Stimulated activated CD4-positive, alpha-beta T cell treated with anti-CD3 and anti-CD28 coated beads, TNF-alpha, amount 100 ng/mL, for 4 hours (primary cell): ENCODE measurements around the gene CD101.
"Not testable (repeated sequence)": the region's sequence is repeated elsewhere in the genome, so short reads cannot be mapped to it uniquely, and the experiment has no call there.

Experiments
- DNase-seq, 3 experiments: peaks; one replicate each; pipeline ENCODE4 v3.0.0-alpha.2; 2020; ENCODE audit warnings: low read depth in 3 of 3

Gene CD101

DNA sequence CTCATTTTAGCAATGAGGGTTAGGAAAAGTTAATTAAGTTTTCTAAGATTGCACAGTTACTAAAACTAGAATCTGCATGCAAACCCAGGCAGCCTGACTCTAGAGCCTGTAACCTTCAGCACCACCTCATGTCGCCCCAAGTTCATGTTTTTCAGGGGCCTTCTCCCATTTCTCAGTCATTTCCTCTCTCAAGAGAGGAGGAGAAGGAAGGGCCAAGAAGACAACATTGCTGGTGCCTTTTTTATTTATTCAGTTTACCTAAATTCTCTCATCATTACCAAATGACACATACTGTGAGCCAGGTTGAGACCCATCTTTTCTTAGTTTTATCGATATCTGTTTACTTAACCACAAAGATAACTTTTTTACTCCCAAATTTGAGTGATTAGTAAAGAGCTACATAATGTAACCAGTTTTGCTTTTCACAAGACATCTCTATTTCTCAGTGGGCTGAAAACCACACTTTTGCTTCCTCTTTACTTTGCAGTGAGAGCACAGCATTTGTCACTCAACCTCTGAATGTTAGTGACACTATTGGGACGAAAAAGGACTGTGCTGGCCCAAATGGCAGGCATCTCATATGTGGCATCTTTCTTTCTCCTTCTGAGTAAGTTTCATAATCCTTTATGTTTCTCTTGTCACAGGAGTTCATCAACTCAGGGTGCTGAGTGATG lies at the start of gene CD101:
TSS of gene CD101 (plus strand) at position 507 of the 674 bp plus-strand sequence. CDS start at position 565, 58 bp downstream.
- DNase-seq: no peak

- no peak for DNase-seq
These were observed 48.8 kb upstream of the CD101 start for GRCh38 chr1:116952738-116953275.

- DNase-seq: no peak
These were observed 47.1 kb upstream of the CD101 start for GRCh38 chr1:116954440-116954839.

GRCh38 chr1:116956378-116956777 lies 45.2 kb upstream of the CD101 start:
- DNase-seq: no peak

DNA sequence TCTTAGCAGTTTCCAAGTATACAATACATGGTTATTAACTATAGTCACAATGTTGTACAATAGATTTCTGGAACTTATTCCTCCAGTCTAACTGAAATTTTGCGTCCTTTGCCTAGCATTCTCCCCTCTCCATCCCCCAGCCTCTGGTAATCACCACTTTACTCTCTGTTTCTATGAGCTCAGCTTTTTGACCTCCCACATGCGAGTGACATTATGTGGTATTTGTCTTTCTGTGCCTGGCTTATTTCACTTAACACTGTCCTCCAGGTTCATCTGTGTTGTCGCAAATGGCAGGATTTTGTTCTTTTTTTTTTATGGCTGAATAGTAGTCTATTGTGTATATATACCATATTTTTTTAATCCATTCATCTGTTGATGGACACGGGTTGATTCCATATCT lies 43.9 kb upstream of the CD101 start:
- DNase-seq: no peak

- no peak for DNase-seq
These were observed 43.5 kb upstream of the CD101 start for GRCh38 chr1:116958110-116958509.

DNA sequence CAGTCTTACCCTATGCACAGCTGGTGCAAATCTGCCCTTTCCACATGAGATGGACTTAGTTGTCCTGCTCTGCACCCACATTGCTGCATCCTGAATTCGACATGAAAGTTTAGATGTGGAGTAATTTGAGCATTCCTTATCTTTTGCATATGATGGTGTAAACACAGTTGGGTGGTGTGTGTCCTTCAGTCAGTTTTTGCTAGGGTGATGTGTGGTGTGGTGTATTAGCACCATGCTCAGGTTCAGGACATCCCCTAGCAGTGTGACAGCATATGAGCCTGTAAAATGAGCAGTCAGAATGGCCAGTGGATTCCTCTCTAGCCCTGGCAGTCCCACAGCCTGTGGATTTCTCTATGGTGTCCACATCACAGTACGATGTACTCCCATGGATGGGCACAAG lies 42.6 kb upstream of the CD101 start:
- DNase-seq: no peak

DNA sequence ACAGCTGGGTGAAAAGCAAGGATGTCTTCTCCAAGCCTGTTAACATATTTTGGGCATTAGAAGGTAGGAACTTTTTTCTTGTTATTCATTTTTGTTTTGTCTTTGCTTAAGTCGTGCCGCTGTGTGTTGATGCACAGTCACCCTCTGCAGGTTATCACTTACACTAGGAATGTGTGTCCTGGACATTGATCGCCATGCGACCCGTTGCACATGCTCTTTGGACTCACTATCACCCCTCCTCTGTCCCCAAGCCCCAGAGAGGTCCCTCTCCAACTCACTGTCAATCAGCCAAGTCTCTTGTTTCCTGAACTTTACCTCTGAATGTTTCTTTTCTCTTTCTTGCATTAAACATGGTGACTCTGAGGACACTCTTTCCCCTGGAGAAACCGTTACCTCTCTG lies 40.0 kb upstream of the CD101 start:
- DNase-seq: no peak

GRCh38 chr1:116962987-116963639 lies 38.4 kb upstream of the CD101 start:
- no peak for DNase-seq

DNA sequence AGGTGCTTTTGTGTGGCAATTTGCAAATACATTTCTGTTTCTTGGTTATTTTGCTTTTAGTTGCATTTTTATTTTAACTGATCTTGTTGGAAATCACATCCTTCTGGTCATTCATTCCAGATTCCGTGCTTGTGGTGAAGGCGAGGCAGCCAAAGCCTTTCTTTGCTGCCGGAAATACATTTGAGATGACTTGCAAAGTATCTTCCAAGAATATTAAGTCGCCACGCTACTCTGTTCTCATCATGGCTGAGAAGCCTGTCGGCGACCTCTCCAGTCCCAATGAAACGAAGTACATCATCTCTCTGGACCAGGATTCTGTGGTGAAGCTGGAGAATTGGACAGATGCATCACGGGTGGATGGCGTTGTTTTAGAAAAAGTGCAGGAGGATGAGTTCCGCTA lies 34.8 kb upstream of the CD101 start:
- DNase-seq: no peak

DNA sequence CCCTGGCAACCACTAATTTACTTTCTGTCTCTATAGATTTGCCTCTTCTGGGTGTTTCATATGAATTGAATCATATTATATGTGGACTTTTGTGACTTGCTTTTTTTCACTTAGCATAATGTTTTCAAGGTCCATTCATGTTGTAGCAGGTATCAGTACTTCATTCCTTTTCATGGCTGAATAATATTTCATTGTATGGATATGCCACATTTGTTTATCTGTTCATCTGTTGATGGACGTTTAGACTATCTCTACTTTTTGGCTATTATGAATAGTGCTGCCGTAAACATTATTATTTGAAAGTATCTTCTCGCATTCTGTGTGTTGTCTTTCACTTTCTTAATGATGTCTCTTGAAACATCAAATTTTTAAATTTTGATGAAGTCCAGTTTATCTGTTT lies 32.8 kb upstream of the CD101 start:
- DNase-seq: no peak

- no peak for DNase-seq
These were observed 30.2 kb upstream of the CD101 start for GRCh38 chr1:116971258-116971860.

- DNase-seq: no peak
These were observed 29.4 kb upstream of the CD101 start for GRCh38 chr1:116971965-116972673.

DNA sequence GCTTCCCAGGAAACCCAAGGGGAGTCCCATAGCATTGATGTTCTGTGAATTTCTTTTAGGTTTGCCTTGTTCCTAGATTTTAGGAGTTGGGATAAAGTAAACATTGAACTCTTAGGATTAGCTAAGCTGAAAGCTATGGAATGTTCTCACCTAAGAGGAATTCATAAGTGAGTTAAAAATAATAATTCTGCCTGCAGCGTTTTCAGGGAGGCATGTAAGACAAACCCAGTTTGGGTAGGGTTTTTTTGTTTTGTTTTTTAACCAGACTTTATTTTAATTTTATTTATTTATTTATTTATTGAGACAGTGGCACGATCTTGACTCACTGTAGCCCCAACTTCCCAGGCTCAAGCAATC lies 28.9 kb upstream of the CD101 start:
- no peak for DNase-seq

GRCh38 chr1:116980309-116980708 lies 21.3 kb upstream of the CD101 start:
- DNase-seq: not testable (repeated sequence)

GRCh38 chr1:116981521-116982037 lies 20.0 kb upstream of the CD101 start:
- DNase-seq: no peak

- no peak for DNase-seq
These were observed 19.1 kb upstream of the CD101 start for GRCh38 chr1:116982319-116983004.

DNA sequence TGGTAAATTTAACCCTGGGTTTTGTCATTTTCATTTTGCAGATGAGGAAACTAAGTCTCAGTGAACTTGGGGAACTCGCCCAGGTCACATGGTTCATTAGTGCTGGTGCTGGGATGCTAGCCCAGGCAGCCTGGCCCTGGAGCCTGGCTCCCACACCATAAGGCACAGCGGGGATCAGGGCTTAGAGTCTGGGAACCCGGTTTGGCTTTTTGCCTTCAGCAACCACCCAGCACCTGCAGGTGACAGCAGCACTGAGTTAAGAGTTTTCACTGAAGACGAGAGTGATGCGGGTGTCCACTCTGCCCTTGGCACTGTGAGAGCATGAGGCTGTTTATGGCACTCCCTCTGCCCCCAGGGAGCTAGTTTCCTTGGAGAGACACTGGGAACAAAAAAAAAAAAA lies 18.4 kb upstream of the CD101 start:
- DNase-seq: no peak

DNA sequence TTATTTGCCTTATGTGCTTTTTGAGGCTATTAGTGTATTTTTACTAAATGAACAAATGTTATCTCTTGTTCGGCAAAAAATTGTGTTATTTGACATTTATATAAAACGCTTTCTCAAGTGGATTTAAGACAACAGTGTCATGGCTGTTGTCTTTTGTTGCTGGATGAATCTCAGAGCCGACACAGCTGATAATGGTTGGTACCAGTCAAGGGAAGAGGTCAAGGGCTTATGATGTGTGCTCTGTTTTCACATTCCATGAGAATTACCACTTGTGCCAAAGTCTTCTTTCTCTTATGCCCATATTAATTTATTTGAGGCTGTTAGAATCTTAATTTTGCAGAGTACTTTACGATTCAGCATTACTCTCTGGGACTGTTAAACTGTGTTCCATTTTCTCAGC lies 17.9 kb upstream of the CD101 start:
- no peak for DNase-seq

- DNase-seq: no peak
These were observed 17.0 kb upstream of the CD101 start for GRCh38 chr1:116984406-116985160.
